Stimulated activated naive CD8-positive, alpha-beta T cell treated with anti-CD3 and anti-CD28 coated beads, Interleukin-15, amount 100 ng/mL, for 72 hours (primary cell): Measurements from ENCODE around the gene SHROOM3.
A peak's percentile ranks its signal among the peaks of the same experiment; 100 is the strongest.

Source experiments
- ATAC-seq: fragments of 150-1000 bp; cut with Tn5 transposase; 2 replicates; pipeline ENCODE4 v1.10.0; 2021; ENCODE audit warnings: mild to moderate bottlenecking, moderate library complexity
- DNase-seq, 2 donors: peaks; one replicate each; pipeline ENCODE4 v3.0.0; 2021 to 2022
- H3K27ac Mint-ChIP-seq, 2 donors: one replicate each; pipeline ENCODE4 v1.8.0; 2022; ENCODE audit warnings: mild to moderate bottlenecking in 2 of 2, mixed read lengths in 2 of 2, moderate library complexity in 2 of 2
- H3K27me3 Mint-ChIP-seq: one replicate; pipeline ENCODE4 v1.8.0; 2022; ENCODE audit warnings: mixed read lengths
- H3K4me1 Mint-ChIP-seq: one replicate; pipeline ENCODE4 v1.8.0; 2022; ENCODE audit warnings: mild to moderate bottlenecking, mixed read lengths
- H3K4me3 Mint-ChIP-seq, 2 donors: one replicate each; pipeline ENCODE4 v1.8.0; 2022; ENCODE audit warnings: mild to moderate bottlenecking in 2 of 2, mixed read lengths in 2 of 2, moderate library complexity in 1 of 2
- H3K9me3 Mint-ChIP-seq, 2 donors: one replicate each; pipeline ENCODE4 v1.8.0; 2022; ENCODE audit warnings: mixed read lengths in 2 of 2

The SHROOM3 gene

GRCh38 chr4:76558396-76559235, 123.6 kb downstream of the SHROOM3 start:
- Mint-ChIP-seq H3K9me3 (no peaks in the 10 kb centered on the region), H3K27me3 (peaks cover 7% of the 10 kb centered on the region), H3K4me1 (peaks cover 26% of the 10 kb centered on the region), H3K27ac (no peak overlapping the region), H3K4me3 (no peak overlapping the region)
- ATAC-seq (no peak), DNase-seq (no peak)

DNA sequence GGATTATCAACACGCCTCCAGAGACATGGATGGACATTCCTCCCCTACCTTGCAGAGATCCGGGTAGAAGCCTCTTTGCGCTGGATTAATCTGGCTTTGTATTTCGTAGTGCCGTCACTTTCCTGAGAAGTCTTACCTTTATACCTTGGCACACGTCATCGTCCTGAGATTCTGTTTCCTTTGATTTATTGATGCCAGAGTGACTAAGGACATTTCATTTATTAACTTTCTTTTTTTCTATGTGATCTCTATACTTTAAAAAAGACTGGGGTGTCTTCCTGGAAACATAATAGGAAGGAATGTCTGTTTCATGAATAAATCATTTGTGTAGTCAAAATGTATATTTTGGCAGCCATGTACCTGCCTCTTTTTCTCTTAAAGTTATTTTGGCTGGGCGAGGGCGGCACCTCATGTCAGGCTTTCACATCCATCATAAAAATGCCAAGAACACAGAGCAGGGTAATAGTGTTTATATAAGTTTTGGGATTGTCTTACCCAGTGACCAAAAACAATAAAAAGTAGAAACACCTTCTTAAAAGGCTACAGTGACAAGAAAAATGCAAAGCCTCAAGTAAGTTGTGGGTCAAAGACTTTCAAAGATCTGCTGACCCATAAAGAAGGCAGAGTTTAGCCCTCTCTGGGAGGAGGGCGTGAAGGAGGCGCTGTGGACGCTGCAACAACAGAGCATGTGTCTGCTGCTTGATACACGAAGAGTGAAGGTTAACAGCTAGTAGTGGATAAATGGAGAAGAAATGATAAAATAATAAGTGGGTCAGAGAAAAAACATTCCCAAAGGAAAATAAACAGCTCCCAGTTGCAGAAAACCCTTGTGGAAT, 124.4 kb downstream of the SHROOM3 start:
- H3K4me3 Mint-ChIP-seq = no peak overlapping the region
- no peak overlapping the region for H3K27ac Mint-ChIP-seq
- ATAC-seq = no peak
- H3K9me3 Mint-ChIP-seq = no peaks in the 10 kb centered on the region
- DNase-seq = no peak
- peaks cover 7% of the 10 kb centered on the region for H3K27me3 Mint-ChIP-seq
- H3K4me1 Mint-ChIP-seq = peaks cover 34% of the 10 kb centered on the region

GRCh38 chr4:76562161-76562560, 127.1 kb downstream of the SHROOM3 start:
- H3K4me3 Mint-ChIP-seq = no peak overlapping the region

GRCh38 chr4:76562836-76563453, 127.9 kb downstream of the SHROOM3 start:
- ATAC-seq (peak; percentile 71), DNase-seq (no peak)
- Mint-ChIP-seq H3K27ac (peak overlapping the region; percentile 43 to 90), H3K27me3 (peaks cover 19% of the 10 kb centered on the region), H3K9me3 (no peaks in the 10 kb centered on the region), H3K4me3 (peak overlapping the region; percentile 35 to 53), H3K4me1 (peaks cover 34% of the 10 kb centered on the region)

More at GRCh38 chr4:76562161-76562560, 127.1 kb downstream of the SHROOM3 start:
- ATAC-seq (no peak), DNase-seq (no peak)
- no peak overlapping the region for H3K27ac Mint-ChIP-seq
- H3K4me1 Mint-ChIP-seq = peaks cover 34% of the 10 kb centered on the region
- peaks cover 16% of the 10 kb centered on the region for H3K27me3 Mint-ChIP-seq
- no peaks in the 10 kb centered on the region for H3K9me3 Mint-ChIP-seq

- Mint-ChIP-seq H3K27me3 (peaks cover 26% of the 10 kb centered on the region), H3K27ac (peak overlapping the region; percentile 43 to 90), H3K4me1 (peaks cover 34% of the 10 kb centered on the region), H3K9me3 (no peaks in the 10 kb centered on the region), H3K4me3 (peak overlapping the region in 1 of 2 donors; percentile 53)
- peak; percentile 87 for ATAC-seq
- peak; percentile 20 to 33 for DNase-seq
Observed at GRCh38 chr4:76563454-76564122, 128.6 kb downstream of the SHROOM3 start.

GRCh38 chr4:76564123-76564915, 129.3 kb downstream of the SHROOM3 start:
- peaks cover 34% of the 10 kb centered on the region for H3K4me1 Mint-ChIP-seq
- peak overlapping the region in 1 of 2 donors; percentile 22 for H3K27ac Mint-ChIP-seq
- DNase-seq = no peak
- peaks cover 33% of the 10 kb centered on the region for H3K27me3 Mint-ChIP-seq
- no peaks in the 10 kb centered on the region for H3K9me3 Mint-ChIP-seq
- ATAC-seq = no peak
- peak overlapping the region in 1 of 2 donors; percentile 53 for H3K4me3 Mint-ChIP-seq

- Mint-ChIP-seq H3K9me3 (no peaks in the 10 kb centered on the region), H3K27me3 (peaks cover 40% of the 10 kb centered on the region), H3K27ac (no peak overlapping the region), H3K4me1 (peaks cover 11% of the 10 kb centered on the region), H3K4me3 (no peak overlapping the region)
- ATAC-seq (no peak), DNase-seq (no peak)
Observed at GRCh38 chr4:76568262-76568661, 133.2 kb downstream of the SHROOM3 start.

- ATAC-seq = no peak
Observed at GRCh38 chr4:76569225-76569624, 134.2 kb downstream of the SHROOM3 start.

DNA sequence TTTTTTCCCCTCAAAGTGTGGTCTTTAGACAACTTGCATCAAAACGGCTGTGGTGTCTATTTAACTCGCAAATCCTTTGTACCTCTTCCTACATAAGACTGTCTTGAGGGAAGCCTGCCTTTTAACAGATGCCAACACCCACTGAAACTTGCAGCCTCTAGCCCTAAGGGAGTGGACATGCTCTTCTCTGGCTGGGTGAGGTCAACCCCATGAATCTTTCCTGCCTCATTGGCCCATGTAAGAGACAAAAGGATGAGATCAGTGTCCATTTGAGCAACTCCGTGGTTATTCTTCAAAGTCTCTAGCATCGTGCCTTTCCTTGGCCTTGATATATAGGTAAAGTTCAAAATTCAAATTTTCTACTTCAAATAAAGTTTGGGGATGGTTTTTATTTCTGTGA, 134.7 kb downstream of the SHROOM3 start:
- ATAC-seq = no peak
- Mint-ChIP-seq H3K4me3 (no peak overlapping the region), H3K27ac (no peak overlapping the region), H3K4me1 (no peaks in the 10 kb centered on the region), H3K9me3 (no peaks in the 10 kb centered on the region), H3K27me3 (peaks cover 55% of the 10 kb centered on the region)
- DNase-seq = no peak

More at GRCh38 chr4:76569225-76569624, 134.2 kb downstream of the SHROOM3 start:
- H3K9me3 Mint-ChIP-seq = no peaks in the 10 kb centered on the region
- no peak overlapping the region for H3K4me3 Mint-ChIP-seq
- no peak for DNase-seq
- H3K4me1 Mint-ChIP-seq = peaks cover 2% of the 10 kb centered on the region
- no peak overlapping the region for H3K27ac Mint-ChIP-seq
- H3K27me3 Mint-ChIP-seq = peaks cover 50% of the 10 kb centered on the region

DNA sequence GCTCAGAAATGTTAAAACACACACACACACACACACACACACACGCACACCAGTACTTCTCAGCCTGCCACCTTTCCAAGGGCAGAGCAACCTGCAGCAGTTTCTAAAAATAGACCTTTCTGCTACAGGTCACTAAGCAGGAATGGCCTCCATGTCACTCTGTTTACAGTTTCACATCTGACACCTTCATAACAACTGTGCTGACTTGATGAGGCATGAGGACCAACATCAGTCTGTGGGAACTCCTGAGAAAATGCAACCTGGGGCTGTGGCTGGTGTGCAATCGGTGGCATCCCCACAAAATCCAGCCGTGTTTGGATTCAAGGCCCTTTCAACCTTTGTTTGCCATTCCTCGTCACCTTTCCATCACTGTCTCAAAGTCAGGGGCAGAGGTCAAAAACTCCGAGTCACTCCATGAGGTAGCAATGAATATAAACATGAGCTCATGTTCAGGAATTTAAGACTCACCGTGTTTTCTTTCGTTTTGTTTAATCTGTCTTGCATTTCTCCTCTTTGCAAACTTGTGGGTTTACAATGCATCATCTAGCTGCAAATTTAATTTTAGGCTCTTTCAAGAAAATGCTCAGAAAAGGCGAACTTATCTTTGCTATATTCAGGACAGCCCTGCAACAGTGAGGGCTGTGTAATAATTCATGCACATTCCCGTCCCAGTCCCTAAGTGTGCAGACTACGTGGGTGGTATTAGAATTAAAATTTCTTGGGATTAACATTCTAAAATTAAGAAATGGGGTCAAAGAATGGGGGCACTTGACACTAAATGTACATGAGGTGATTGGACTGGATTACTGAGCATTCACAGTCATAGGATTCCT, 135.3 kb downstream of the SHROOM3 start:
- Mint-ChIP-seq H3K4me1 (no peaks in the 10 kb centered on the region), H3K9me3 (no peaks in the 10 kb centered on the region), H3K27ac (no peak overlapping the region), H3K4me3 (no peak overlapping the region), H3K27me3 (peaks cover 61% of the 10 kb centered on the region)
- ATAC-seq = no peak
- DNase-seq = no peak

GRCh38 chr4:76571274-76571673, 136.2 kb downstream of the SHROOM3 start:
- ATAC-seq = no peak
- Mint-ChIP-seq H3K27me3 (peaks cover 70% of the 10 kb centered on the region), H3K4me3 (no peak overlapping the region), H3K9me3 (no peaks in the 10 kb centered on the region), H3K27ac (no peak overlapping the region), H3K4me1 (no peaks in the 10 kb centered on the region)
- no peak for DNase-seq

- H3K9me3 Mint-ChIP-seq = no peaks in the 10 kb centered on the region
- no peak for ATAC-seq
- no peak for DNase-seq
- H3K27me3 Mint-ChIP-seq = peaks cover 64% of the 10 kb centered on the region
- H3K27ac Mint-ChIP-seq = no peak overlapping the region
- H3K4me1 Mint-ChIP-seq = no peaks in the 10 kb centered on the region
- no peak overlapping the region for H3K4me3 Mint-ChIP-seq
Observed at GRCh38 chr4:76572224-76572623, 137.2 kb downstream of the SHROOM3 start.

DNA sequence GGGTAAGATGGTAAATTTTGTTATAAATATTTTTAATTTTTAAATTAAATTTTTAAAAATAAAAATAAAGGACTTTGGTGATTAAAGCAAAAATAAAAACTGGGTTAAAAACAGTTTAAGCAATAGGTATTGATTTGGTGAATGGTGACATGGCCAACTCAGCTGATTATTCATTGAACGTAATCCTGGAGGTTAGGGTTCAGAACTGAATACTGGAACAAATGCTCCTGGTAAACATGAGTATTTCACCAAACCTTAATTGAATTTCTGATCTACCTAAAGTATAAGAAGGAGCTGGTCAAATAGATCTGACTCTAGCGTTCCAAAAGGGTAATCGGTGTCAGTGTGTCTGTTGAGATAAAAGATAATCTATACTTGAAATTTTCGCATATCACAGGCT, 141.8 kb downstream of the SHROOM3 start:
- no peak overlapping the region for H3K27ac Mint-ChIP-seq
- no peak for DNase-seq
- H3K4me1 Mint-ChIP-seq = no peaks in the 10 kb centered on the region
- H3K27me3 Mint-ChIP-seq = peaks cover 51% of the 10 kb centered on the region
- no peak for ATAC-seq
- H3K9me3 Mint-ChIP-seq = no peaks in the 10 kb centered on the region
- H3K4me3 Mint-ChIP-seq = no peak overlapping the region

GRCh38 chr4:76578002-76578560, 143.1 kb downstream of the SHROOM3 start:
- no peaks in the 10 kb centered on the region for H3K9me3 Mint-ChIP-seq
- no peak for ATAC-seq
- peaks cover 63% of the 10 kb centered on the region for H3K27me3 Mint-ChIP-seq

More at GRCh38 chr4:76578002-76578560, 143.1 kb downstream of the SHROOM3 start:
- no peaks in the 10 kb centered on the region for H3K4me1 Mint-ChIP-seq
- no peak for DNase-seq
- H3K27ac Mint-ChIP-seq = no peak overlapping the region
- H3K4me3 Mint-ChIP-seq = no peak overlapping the region
